HEK293 (cell line): Measurements from ENCODE around the gene LRP8.

ENCODE experiments used
- FEZF1 ChIP-seq: fragments of 450-650 bp; formaldehyde crosslinking; IDR thresholded peaks from 2 replicates; pipeline ENCODE4 v1.5.1; 2016; ENCODE audit warnings: missing biosample characterization, missing genetic modification characterization
- KLF17 ChIP-seq: fragments of 450-650 bp; formaldehyde crosslinking; IDR thresholded peaks from 2 replicates; pipeline ENCODE4 v1.5.1; 2016; ENCODE audit warnings: missing biosample characterization, missing genetic modification characterization
- OSR2 ChIP-seq: fragments of 450-650 bp; formaldehyde crosslinking; IDR thresholded peaks from 2 replicates; pipeline ENCODE4 v1.5.1; 2016; ENCODE audit warnings: missing biosample characterization, missing genetic modification characterization
- PATZ1 ChIP-seq: fragments of 450-650 bp; formaldehyde crosslinking; IDR thresholded peaks from 2 replicates; pipeline ENCODE4 v1.5.1; 2016; ENCODE audit warnings: missing biosample characterization, missing genetic modification characterization
- PRDM4 ChIP-seq: fragments of 450-650 bp; formaldehyde crosslinking; IDR thresholded peaks from 2 replicates; pipeline ENCODE4 v1.5.1; 2017; ENCODE audit warnings: missing biosample characterization, missing genetic modification characterization
- REPIN1 ChIP-seq: fragments of 450-650 bp; formaldehyde crosslinking; IDR thresholded peaks from 2 replicates; pipeline ENCODE4 v1.5.1; 2017; ENCODE audit warnings: missing biosample characterization, missing genetic modification characterization, low read depth
- SP3 ChIP-seq: fragments of 450-650 bp; formaldehyde crosslinking; IDR thresholded peaks from 2 replicates; pipeline ENCODE4 v1.5.1; 2016; ENCODE audit warnings: missing biosample characterization, missing genetic modification characterization
- YY1 ChIP-seq: fragments of 450-650 bp; formaldehyde crosslinking; IDR thresholded peaks from 2 replicates; pipeline ENCODE4 v1.5.1; 2018; ENCODE audit warnings: missing biosample characterization, missing genetic modification characterization
- ZBTB1 ChIP-seq: fragments of 450-650 bp; formaldehyde crosslinking; IDR thresholded peaks from 2 replicates; pipeline ENCODE4 v1.5.1; 2016; ENCODE audit warnings: missing biosample characterization, missing genetic modification characterization
- ZBTB48 ChIP-seq: fragments of 450-650 bp; formaldehyde crosslinking; IDR thresholded peaks from 2 replicates; pipeline ENCODE4 v1.5.1; 2016; ENCODE audit warnings: missing biosample characterization, missing genetic modification characterization
- ZBTB8A ChIP-seq: fragments of 450-650 bp; formaldehyde crosslinking; IDR thresholded peaks from 2 replicates; pipeline ENCODE4 v1.5.1; 2016; ENCODE audit warnings: missing biosample characterization, missing genetic modification characterization
- ZNF132 ChIP-seq: fragments of 450-650 bp; formaldehyde crosslinking; IDR thresholded peaks from 2 replicates; pipeline ENCODE4 v1.5.1; 2017; ENCODE audit warnings: missing biosample characterization, missing genetic modification characterization, borderline replicate concordance
- ZNF155 ChIP-seq: fragments of 450-650 bp; formaldehyde crosslinking; IDR thresholded peaks from 2 replicates; pipeline ENCODE4 v1.5.1; 2016; ENCODE audit warnings: missing biosample characterization, missing genetic modification characterization
- ZNF2 ChIP-seq: fragments of 450-650 bp; formaldehyde crosslinking; IDR thresholded peaks from 2 replicates; pipeline ENCODE4 v1.5.1; 2016; ENCODE audit warnings: missing biosample characterization, missing genetic modification characterization
- ZNF223 ChIP-seq: fragments of 450-650 bp; formaldehyde crosslinking; IDR thresholded peaks from 2 replicates; pipeline ENCODE4 v1.5.1; 2016; ENCODE audit warnings: missing biosample characterization, missing genetic modification characterization
- ZNF26 ChIP-seq: fragments of 450-650 bp; formaldehyde crosslinking; IDR thresholded peaks from 2 replicates; pipeline ENCODE4 v1.5.1; 2016; ENCODE audit warnings: missing biosample characterization, missing genetic modification characterization
- ZNF274 ChIP-seq, 2 experiments: fragments of 200-500 bp in 1 of 2; fragments of 450-650 bp in 1 of 2; sonication (Bioruptor generic) in 1 of 2; formaldehyde crosslinking in 1 of 2; IDR thresholded peaks; 2 replicates each; pipeline versions ENCODE4 v1.5.1 to v1.6.1; 2014 to 2016; ENCODE audit warnings: borderline replicate concordance in 1 of 2, inconsistent platforms in 1 of 2, low read length in 1 of 2, missing biosample characterization in 1 of 2, missing genetic modification characterization in 1 of 2
- ZNF335 ChIP-seq: fragments of 450-650 bp; formaldehyde crosslinking; conservative IDR thresholded peaks from 2 replicates; pipeline ENCODE4 v1.5.1; 2016; ENCODE audit warnings: missing biosample characterization, missing genetic modification characterization
- ZNF354C ChIP-seq: fragments of 450-650 bp; formaldehyde crosslinking; IDR thresholded peaks from 2 replicates; pipeline ENCODE4 v1.5.1; 2016; ENCODE audit warnings: missing biosample characterization, missing genetic modification characterization, low read depth, borderline replicate concordance
- ZNF404 ChIP-seq: fragments of 450-650 bp; formaldehyde crosslinking; IDR thresholded peaks from 2 replicates; pipeline ENCODE4 v1.5.1; 2017; ENCODE audit warnings: missing biosample characterization, missing genetic modification characterization
- ZNF521 ChIP-seq: fragments of 450-650 bp; formaldehyde crosslinking; IDR thresholded peaks from 2 replicates; pipeline ENCODE4 v1.5.1; 2017; ENCODE audit warnings: missing biosample characterization, mild to moderate bottlenecking, missing genetic modification characterization
- ZNF561 ChIP-seq: fragments of 450-650 bp; IDR thresholded peaks from 2 replicates; pipeline ENCODE4 v1.5.1; 2018; ENCODE audit warnings: missing biosample characterization, missing genetic modification characterization, borderline replicate concordance
- ZNF596 ChIP-seq: fragments of 450-650 bp; IDR thresholded peaks from 2 replicates; pipeline ENCODE4 v1.5.0; 2018; ENCODE audit warnings: missing biosample characterization, mild to moderate bottlenecking, missing genetic modification characterization, moderate library complexity
- ZNF623 ChIP-seq: fragments of 450-650 bp; formaldehyde crosslinking; IDR thresholded peaks from 2 replicates; pipeline ENCODE4 v1.5.1; 2016; ENCODE audit warnings: missing biosample characterization, missing genetic modification characterization
- ZNF626 ChIP-seq: fragments of 450-650 bp; sonication (Bioruptor Pico); formaldehyde crosslinking; IDR thresholded peaks from 2 replicates; pipeline ENCODE4 v1.5.1; 2018; ENCODE audit warnings: missing biosample characterization, missing genetic modification characterization, inconsistent platforms
- ZNF664 ChIP-seq: fragments of 450-650 bp; formaldehyde crosslinking; IDR thresholded peaks from 2 replicates; pipeline ENCODE4 v1.5.1; 2016; ENCODE audit warnings: missing biosample characterization, missing genetic modification characterization
- ZNF670 ChIP-seq: fragments of 450-650 bp; formaldehyde crosslinking; IDR thresholded peaks from 2 replicates; pipeline ENCODE4 v1.5.1; 2016; ENCODE audit warnings: missing biosample characterization, missing genetic modification characterization, low read depth
- ZNF792 ChIP-seq: fragments of 450-650 bp; formaldehyde crosslinking; IDR thresholded peaks from 2 replicates; pipeline ENCODE4 v1.5.1; 2016; ENCODE audit warnings: missing biosample characterization, missing genetic modification characterization
- ZSCAN18 ChIP-seq: fragments of 450-650 bp; formaldehyde crosslinking; IDR thresholded peaks from 2 replicates; pipeline ENCODE4 v1.5.1; 2016; ENCODE audit warnings: missing biosample characterization, missing genetic modification characterization
- ZSCAN5A ChIP-seq: fragments of 450-650 bp; formaldehyde crosslinking; IDR thresholded peaks from 2 replicates; pipeline ENCODE4 v1.5.1; 2016; ENCODE audit warnings: missing biosample characterization, missing genetic modification characterization

Gene LRP8

GRCh38 chr1:53327182-53327913, 522 bp downstream of the LRP8 start (continued):
- 0 out of 2 replicates have a peak, but pooled peaks have one; percentile 3 for TF ChIP-seq FEZF1
- no peak for TF ChIP-seq ZNF26 (tag by site-specific recombination)
- TF ChIP-seq ZNF670 (tag by site-specific recombination), result no peak
- TF ChIP-seq PATZ1, result peak; percentile 82
- no peak for TF ChIP-seq ZSCAN5A (tag by site-specific recombination)
- TF ChIP-seq ZNF792 (tag by site-specific recombination), result no peak
- no peak for TF ChIP-seq PRDM4 (tag by site-specific recombination)
- TF ChIP-seq ZNF664, result no peak
- no peak for TF ChIP-seq YY1 (tag by site-specific recombination)
- TF ChIP-seq ZBTB8A (tag by site-specific recombination), result no peak
- no peak for TF ChIP-seq ZNF561 (tag by site-specific recombination)
- TF ChIP-seq ZBTB1, result no peak
- TF ChIP-seq ZNF223 (tag by site-specific recombination), result no peak
- no peak for TF ChIP-seq ZNF155 (tag by site-specific recombination)
- no peak for TF ChIP-seq ZNF596 (tag by site-specific recombination)
- peak; percentile 85 for TF ChIP-seq ZNF335 (tag by site-specific recombination)
- TF ChIP-seq ZNF274 (IDR thresholded peaks at IDR 0.05; ENCODE audit: low read length), result no peak
- no peak for TF ChIP-seq ZNF274 (tag by site-specific recombination; IDR thresholded peaks at IDR 0.05; ENCODE audit: borderline replicate concordance)
- TF ChIP-seq REPIN1, result no peak
- no peak for TF ChIP-seq ZSCAN18 (tag by site-specific recombination)
- TF ChIP-seq ZBTB48, result 0 out of 2 replicates have a peak, but pooled peaks have one; percentile 22
- no peak for TF ChIP-seq ZNF626 (tag by site-specific recombination)
- no peak for TF ChIP-seq ZNF132 (tag by site-specific recombination)
- TF ChIP-seq OSR2 (tag by site-specific recombination), result peak; percentile 51; the same call in 1 of the 2 replicates
- peak; percentile 9; the same call in 1 of the 2 replicates for TF ChIP-seq SP3 (tag by site-specific recombination)
- no peak for TF ChIP-seq ZNF521 (tag by site-specific recombination)
- TF ChIP-seq ZNF2 (tag by site-specific recombination), result no peak
- 0 out of 2 replicates have a peak, but pooled peaks have one; percentile 4 for TF ChIP-seq ZNF623 (tag by site-specific recombination)
- no peak for TF ChIP-seq ZNF354C
- no peak for TF ChIP-seq KLF17 (tag by site-specific recombination)
- TF ChIP-seq ZNF404 (tag by site-specific recombination), result no peak
